H1 (cell line): ENCODE measurements around the gene C19orf38. TPM values are rescaled to one million over a fixed set of nuclear protein-coding genes. Genes with fewer than 3 reads are reported as not detected.
A peak's percentile ranks its signal among the peaks of the same experiment; 100 is the strongest.
"Not testable (repeated sequence)": the region's sequence is repeated elsewhere in the genome, so short reads cannot be mapped to it uniquely, and the experiment has no call there.

ENCODE experiments used
- CTCF ChIA-PET: fragments of 300-600 bp; sonication (Branson Sonifier 250); formaldehyde crosslinking; loops from one replicate; lab custom pipeline; 2021; ENCODE audit not compliant: partially characterized antibody; lab: Charles Lee
- POLR2A ChIA-PET: fragments of 300-600 bp; sonication (Branson Sonifier 250); formaldehyde crosslinking; loops from one replicate; lab custom pipeline; 2021; ENCODE audit warnings: inconsistent platforms; ENCODE audit not compliant: partially characterized antibody; lab: Charles Lee
- DNase-seq, 2 experiments: peaks; one replicate each; pipeline versions ENCODE4 v3.0.0 to v3.0.0-alpha.2; 2010 to 2022; ENCODE audit warnings: low spot score in 2 of 2, low read depth in 1 of 2, mixed read lengths in 1 of 2
- FAIRE-seq: peaks from 2 replicates; lab custom pipeline; 2011; peaks lifted over from hg19 to GRCh38; lab: Jason Lieb, UNC
- H2AFZ ChIP-seq: 2 replicates; pipeline ENCODE4 v1.8.1; 2012; ENCODE audit warnings: low read length, inconsistent platforms
- H2AK5ac ChIP-seq: 2 replicates; pipeline ENCODE4 v1.6.1; 2013; ENCODE audit warnings: low read depth, low read length
- H2BK120ac ChIP-seq: replicated peaks from 2 replicates; pipeline ENCODE3; 2013; ENCODE audit warnings: low read depth, low read length, inconsistent platforms
- H2BK12ac ChIP-seq: 2 replicates; pipeline ENCODE4 v1.6.1; 2013; ENCODE audit warnings: low read depth, low read length
- H2BK15ac ChIP-seq: 2 replicates; pipeline ENCODE4 v1.6.1; 2013; ENCODE audit warnings: low read length
- H2BK20ac ChIP-seq: 2 replicates; pipeline ENCODE4 v1.6.1; 2013; ENCODE audit warnings: low read length
- H2BK5ac ChIP-seq: 2 replicates; pipeline ENCODE4 v1.6.1; 2013; ENCODE audit warnings: low read depth, low read length
- H3K14ac ChIP-seq: 2 replicates; pipeline ENCODE4 v1.6.1; 2013; ENCODE audit warnings: inconsistent platforms; ENCODE audit not compliant: insufficient read length
- H3K18ac ChIP-seq: 2 replicates; pipeline ENCODE4 v1.6.1; 2013; ENCODE audit warnings: low read length; ENCODE audit errors: extremely low read depth
- H3K23ac ChIP-seq: 2 replicates; pipeline ENCODE4 v1.6.1; 2013; ENCODE audit warnings: inconsistent platforms; ENCODE audit not compliant: insufficient read length
- H3K23me2 ChIP-seq: 2 replicates; pipeline ENCODE4 v1.6.1; 2013; ENCODE audit warnings: low read depth, low read length
- H3K27ac ChIP-seq: 2 replicates; pipeline ENCODE4 v1.6.1; 2011; ENCODE audit warnings: low read depth, low read length, inconsistent platforms
- H3K27me3 ChIP-seq, 4 experiments: replicated peaks in 1 of 4; 1 replicate in 1 of 4; 2 replicates in 3 of 4; pipeline versions ENCODE4 v1.6.1 to v1.8.1; 2011 to 2013; ENCODE audit warnings: low read length in 3 of 4, mild to moderate bottlenecking in 3 of 4, inconsistent platforms in 2 of 4, mixed read lengths in 2 of 4, moderate library complexity in 1 of 4; ENCODE audit not compliant: control insufficient read depth in 3 of 4, insufficient read depth in 3 of 4; ENCODE audit errors: extremely low read depth in 1 of 4
- H3K36me3 ChIP-seq, 4 experiments: 2 replicates each; pipeline versions ENCODE4 v1.6.1 to v1.8.1; 2011 to 2013; ENCODE audit warnings: mild to moderate bottlenecking in 4 of 4, low read length in 3 of 4, moderate library complexity in 2 of 4, control low read depth in 1 of 4, inconsistent platforms in 1 of 4; ENCODE audit not compliant: insufficient read depth in 4 of 4, control insufficient read depth in 2 of 4
- H3K4ac ChIP-seq: replicated peaks from 2 replicates; pipeline ENCODE3; 2013; ENCODE audit warnings: low read length, low read depth, mixed read lengths, inconsistent platforms; ENCODE audit not compliant: insufficient read length
- H3K4me1 ChIP-seq, 4 experiments: replicated peaks in 1 of 4; 1 replicate in 1 of 4; 2 replicates in 3 of 4; pipeline versions ENCODE4 v1.6.1 to v1.8.1; 2011 to 2013; ENCODE audit warnings: low read length in 3 of 4, inconsistent platforms in 2 of 4, mixed read lengths in 1 of 4; ENCODE audit not compliant: insufficient read depth in 4 of 4, control insufficient read depth in 3 of 4
- H3K4me2 ChIP-seq, 2 experiments: 2 replicates each; pipeline versions ENCODE4 v1.6.1 to v1.8.1; 2011 to 2013; ENCODE audit warnings: low read depth in 2 of 2, low read length in 2 of 2, control low read depth in 1 of 2, inconsistent platforms in 1 of 2, mild to moderate bottlenecking in 1 of 2; ENCODE audit not compliant: insufficient read depth in 1 of 2
- H3K4me3 ChIP-seq, 4 experiments: fragments of 200-600, 300-600 bp in 1 of 4; sonication (generic), shearing (Covaris generic), sonication (Bioruptor Twin) in 1 of 4; 2 replicates each; pipeline versions ENCODE4 v1.5.1 to v1.8.1; 2011 to 2016; ENCODE audit warnings: low read length in 4 of 4, low read depth in 3 of 4, control low read depth in 2 of 4, inconsistent platforms in 2 of 4, mild to moderate bottlenecking in 2 of 4, mixed read lengths in 1 of 4, moderate library complexity in 1 of 4; ENCODE audit not compliant: insufficient read depth in 2 of 4; ENCODE audit errors: extremely low read depth in 1 of 4
- H3K56ac ChIP-seq: replicated peaks from 2 replicates; pipeline ENCODE3; 2013; ENCODE audit warnings: low read depth, mild to moderate bottlenecking, mixed read lengths, low read length, inconsistent platforms; ENCODE audit not compliant: insufficient read length
- H3K79me1 ChIP-seq: 2 replicates; pipeline ENCODE4 v1.6.1; 2013; ENCODE audit warnings: low read depth, low read length, control low read depth
- H3K79me2 ChIP-seq, 2 experiments: 2 replicates each; pipeline versions ENCODE4 v1.6.1 to v1.8.1; 2012 to 2013; ENCODE audit warnings: low read length in 2 of 2, mild to moderate bottlenecking in 2 of 2, inconsistent platforms in 1 of 2; ENCODE audit not compliant: insufficient read depth in 2 of 2, control insufficient read depth in 1 of 2
- H3K9ac ChIP-seq, 4 experiments: replicated peaks in 1 of 4; 1 replicate in 1 of 4; 2 replicates in 3 of 4; pipeline versions ENCODE4 v1.6.1 to v1.8.1; 2011 to 2013; ENCODE audit warnings: low read depth in 3 of 4, low read length in 3 of 4, control low read depth in 2 of 4, mild to moderate bottlenecking in 2 of 4, moderate library complexity in 2 of 4, inconsistent platforms in 1 of 4; ENCODE audit errors: extremely low read depth in 1 of 4
- H3K9me3 ChIP-seq, 2 experiments: 2 replicates each; pipeline versions ENCODE4 v1.6.1 to v1.8.1; 2012 to 2013; ENCODE audit warnings: mild to moderate bottlenecking in 2 of 2, moderate library complexity in 2 of 2, control low read depth in 1 of 2, inconsistent platforms in 1 of 2, low read depth in 1 of 2, low read length in 1 of 2, mixed read lengths in 1 of 2; ENCODE audit not compliant: insufficient read depth in 2 of 2
- H4K20me1 ChIP-seq, 2 experiments: replicated peaks in 1 of 2; 2 replicates each; pipeline versions ENCODE3 to v1.8.1; 2011 to 2013; ENCODE audit warnings: inconsistent platforms in 2 of 2, low read length in 2 of 2, mild to moderate bottlenecking in 1 of 2; ENCODE audit not compliant: insufficient read depth in 2 of 2, control insufficient read depth in 1 of 2
- H4K5ac ChIP-seq: 2 replicates; pipeline ENCODE4 v1.6.1; 2013; ENCODE audit warnings: low read length, low read depth, mixed read lengths, inconsistent platforms; ENCODE audit not compliant: insufficient read length
- H4K8ac ChIP-seq: 2 replicates; pipeline ENCODE4 v1.8.0; 2013; ENCODE audit warnings: mild to moderate bottlenecking, moderate library complexity, low read length, inconsistent platforms; ENCODE audit not compliant: insufficient read depth; ENCODE audit errors: extremely low read depth
- H4K91ac ChIP-seq: replicated peaks from 2 replicates; pipeline ENCODE3; 2013; ENCODE audit warnings: low read length, mixed read lengths, inconsistent platforms; ENCODE audit not compliant: insufficient read length
- ATF3 ChIP-seq: IDR thresholded peaks from 2 replicates; pipeline ENCODE4 v1.6.1; 2011; ENCODE audit warnings: low read depth, mild to moderate bottlenecking, low read length; ENCODE audit not compliant: insufficient read depth
- JUN ChIP-seq: IDR thresholded peaks from 2 replicates; pipeline ENCODE4 v1.6.1; 2011; ENCODE audit warnings: low read depth, mild to moderate bottlenecking, improper control_type of control experiment, low read length
- MAFK ChIP-seq: IDR thresholded peaks from 2 replicates; pipeline ENCODE4 v1.6.1; 2012; ENCODE audit warnings: low read depth, mild to moderate bottlenecking, improper control_type of control experiment, low read length
- RBBP5 ChIP-seq: IDR thresholded peaks from 2 replicates; pipeline ENCODE4 v1.7.1; 2012; ENCODE audit warnings: low read depth, mild to moderate bottlenecking, inconsistent platforms, low read length, moderate library complexity, borderline replicate concordance
- SIRT6 ChIP-seq: IDR thresholded peaks from one replicate; pipeline ENCODE4 v1.7.1; 2012; ENCODE audit warnings: low read length, inconsistent platforms
- WGBS, 2 experiments: shearing (Covaris generic) in 1 of 2; methylation state at CpG; one replicate each; pipeline versions ENCODE4 v1.1.6 to v1.1.7; 2013 to 2015; ENCODE audit warnings: low lambda C conversion rate in 2 of 2, mixed read lengths in 2 of 2, inconsistent platforms in 1 of 2, low coverage in 1 of 2, missing lambda C conversion rate in 1 of 2; ENCODE audit not compliant: insufficient replicate concordance in 2 of 2, insufficient coverage in 1 of 2, insufficient read length in 1 of 2; ENCODE audit errors: extremely low coverage in 1 of 2, missing lambda C conversion rate in 1 of 2; 5-methylcytosine and 5-hydroxymethylcytosine counted together
- polyA plus RNA-seq, 7 experiments: library from polyadenylated mRNA; depleted of rRNA in 3 of 7; stranded (reverse) in 5 of 7; unstranded in 2 of 7; fragments of >200 nt in 5 of 7; fragments of 200-250 nt in 2 of 7; gene quantifications; 1 replicate in 5 of 7; 2 replicates in 1 of 7; 4 replicates in 1 of 7; pipeline versions ENCODE4 v1.2.1 to v1.2.3, GENCODE V29; 2011 to 2013; ENCODE audit warnings: missing spikeins in 2 of 7, mixed read lengths in 2 of 7
- total RNA-seq: library from RNA; stranded (reverse); fragmentation: NEBNext Ultra II Directional; extraction: Animal tissue kit (Norgen Biotek cat#: 25700); gene quantifications from 2 replicates; pipeline ENCODE4 v1.2.1, GENCODE V29; 2021

The C19orf38 gene
- total and polyA plus RNA-seq, 2 of the 8 experiments (the other 6 are each of a cell fraction or from before 2014, with no cell fraction given): 0.53 TPM; not detected in 1

GRCh38 chr19:10868872-10869547 lies 20.8 kb downstream of the C19orf38 start (continued):
- no peak for TF ChIP-seq ATF3
- no peak for TF ChIP-seq SIRT6
- no peak for TF ChIP-seq MAFK
- no peak for TF ChIP-seq RBBP5
- no peak for TF ChIP-seq JUN

- not testable (repeated sequence) for H4K8ac ChIP-seq, H3K27me3 ChIP-seq, H3K4ac ChIP-seq, H3K9ac ChIP-seq, H3K18ac ChIP-seq, H4K5ac ChIP-seq, H3K23ac ChIP-seq, H3K36me3 ChIP-seq, H4K20me1 ChIP-seq, H3K14ac ChIP-seq, H2BK12ac ChIP-seq, H2AFZ ChIP-seq, H3K56ac ChIP-seq, DNase-seq, FAIRE-seq, H2BK120ac ChIP-seq, H3K23me2 ChIP-seq, H2BK5ac ChIP-seq, H3K9me3 ChIP-seq, H3K27ac ChIP-seq, H3K79me1 ChIP-seq, H2AK5ac ChIP-seq
- Histone ChIP-seq H3K4me2 (peak overlapping the region; percentile 81 to 95; a peak in 2 of 4 replicates), H2BK20ac (0 out of 2 replicates have a peak overlapping the region, but pooled peaks have one; percentile 55), H3K79me2 (peaks cover 0 to 29% of the 10 kb centered on the region in 2 experiments; a peak in 3 of 4 replicates), H3K4me1 (peaks cover 0 to 12% (median 2%) of the 10 kb centered on the region in 4 experiments; a peak in 5 of 7 replicates), H2BK15ac (0 out of 2 replicates have a peak overlapping the region, but pooled peaks have one; percentile 65), H4K91ac (peak overlapping the region; percentile 34), H3K4me3 (peak overlapping the region in 1 of 4 experiments; percentile 59; a peak in 1 of 8 replicates)
- CTCF ChIA-PET: interaction anchor here (0.6 to 11.3 kb wide), 5 partner anchors 8 to 170 kb away, joined by 3 to 249 read pairs (median 13); partner anchors contain the start of gene C19orf38
- POLR2A ChIA-PET: interaction anchor here (0.7 to 1.3 kb wide), 5 partner anchors 9 to 405 kb away, joined by 3 to 9 read pairs (median 3); partner anchors contain the start of gene TMED1
- WGBS, 2 experiments: 83% methylated on average over 10 of the region's 11 CpGs; no CpG with 5 or more reads in 1 of the 2 experiments
Measured at GRCh38 chr19:10869872-10870311, 21.7 kb downstream of the C19orf38 start.
